Stimulated activated CD8-positive, alpha-beta memory T cell treated with anti-CD3 and anti-CD28 coated beads, Interleukin-15, amount 100 ng/mL, for 4 hours (primary cell): ENCODE data around the gene MIF4GD.
"Not testable (repeated sequence)": the region's sequence is repeated elsewhere in the genome, so short reads cannot be mapped to it uniquely, and the experiment has no call there.

ENCODE experiments used
- DNase-seq, 2 donors: peaks; one replicate each; pipeline ENCODE4 v3.0.0-alpha.2; 2020; ENCODE audit warnings: low read depth in 2 of 2

MIF4GD gene

GRCh38 chr17:75270966-75271232 lies at the start of gene MIF4GD:
Gene MIF4GD, minus strand, starts transcription at chr17:75271231. Its CDS starts 1,036 bp downstream, at chr17:75270195.
- DNase-seq, result no peak

GRCh38 chr17:75319904-75320691 lies 49.1 kb upstream of the MIF4GD start:
- DNase-seq, result no peak

- no peak for DNase-seq
These were observed 47.7 kb upstream of the MIF4GD start for GRCh38 chr17:75318615-75319222.

- no peak for DNase-seq
These were observed 47.2 kb upstream of the MIF4GD start for GRCh38 chr17:75318211-75318610.

- DNase-seq, result no peak
These were observed 46.6 kb upstream of the MIF4GD start for GRCh38 chr17:75317671-75318070.

GRCh38 chr17:75316253-75316652 lies 45.2 kb upstream of the MIF4GD start:
- no peak for DNase-seq

- DNase-seq, result no peak
These were observed 44.7 kb upstream of the MIF4GD start for GRCh38 chr17:75315541-75316243.

- DNase-seq, result no peak
These were observed 43.0 kb upstream of the MIF4GD start for GRCh38 chr17:75313941-75314551.

GRCh38 chr17:75308732-75309629 lies 38.0 kb upstream of the MIF4GD start:
- DNase-seq, result no peak

GRCh38 chr17:75307957-75308731 lies 37.1 kb upstream of the MIF4GD start:
- DNase-seq, result no peak

GRCh38 chr17:75301502-75302206 lies 30.6 kb upstream of the MIF4GD start:
- no peak for DNase-seq

- no peak for DNase-seq
These were observed 30.0 kb upstream of the MIF4GD start for GRCh38 chr17:75301049-75301448.

GRCh38 chr17:75300280-75300679 lies 29.2 kb upstream of the MIF4GD start:
- DNase-seq, result no peak

- DNase-seq, result no peak
These were observed 24.4 kb upstream of the MIF4GD start for GRCh38 chr17:75295201-75296158.

- not testable (repeated sequence) for DNase-seq
These were observed 21.9 kb upstream of the MIF4GD start for GRCh38 chr17:75292810-75293448.

GRCh38 chr17:75289832-75290337 lies 18.9 kb upstream of the MIF4GD start:
- DNase-seq, result peak; percentile 46 to 51

GRCh38 chr17:75289115-75289831 lies 18.2 kb upstream of the MIF4GD start, which contains the start of gene SLC25A19:
Gene SLC25A19, minus strand, starts transcription at chr17:75289433. Its CDS starts 2,669 bp downstream, at chr17:75286764.
- peak; percentile 92 to 97 for DNase-seq
